GM12878 (cell line): ENCODE data around the gene OR10V1. TPM values are rescaled to one million over a fixed set of nuclear protein-coding genes. Genes with fewer than 3 reads are reported as not detected.

Experiments used
- ATAC-seq: fragments of 200-7000 bp; cut with Tn5 transposase; 3 replicates; pipeline ENCODE4 v1.9.1; 2020; ENCODE audit warnings: mild to moderate bottlenecking, moderate library complexity
- BruUV-seq: library from RNA; stranded (reverse); fragments of 400-500 nt; replicated peaks from 2 replicates; lab custom pipeline; 2021; lab: Mats Ljungman, UMichigan
- CTCF ChIA-PET: fragments of 300-600 bp; sonication (Branson Sonifier 250); formaldehyde crosslinking; extraction: SDS; loops from one replicate; lab custom pipeline; 2021; ENCODE audit warnings: inconsistent platforms; lab: Yijun Ruan, JAX
- POLR2A ChIA-PET: fragments of 350-600 bp; formaldehyde crosslinking; extraction: SDS; loops from one replicate; lab custom pipeline; 2021; ENCODE audit warnings: inconsistent platforms; lab: Charles Lee
- RAD21 ChIA-PET: fragments of 300-600 bp; sonication (Branson Sonifier 250); formaldehyde crosslinking; loops from one replicate; lab custom pipeline; 2023; ENCODE audit warnings: antibody characterized with exemption; ENCODE audit not compliant: unreplicated experiment; lab: Charles Lee
- SMC1A ChIA-PET: fragments of 300-600 bp; sonication (Branson Sonifier 250); formaldehyde crosslinking; loops from one replicate; lab custom pipeline; 2023; ENCODE audit not compliant: unreplicated experiment, uncharacterized antibody; lab: Charles Lee
- DNase-seq: peaks from one replicate; pipeline ENCODE4 v3.0.0-alpha.2; 2011; ENCODE audit warnings: low read depth, low spot score
- FAIRE-seq: peaks from 3 replicates; lab custom pipeline; 2011; peaks lifted over from hg19 to GRCh38; lab: Jason Lieb, UNC
- H2AFZ ChIP-seq: 2 replicates; pipeline ENCODE4 v1.6.0; 2011; ENCODE audit warnings: low read depth, low read length, control low read depth; ENCODE audit not compliant: control insufficient read depth
- H3K27ac ChIP-seq: 2 replicates; pipeline ENCODE4 v1.5.1; 2011; ENCODE audit warnings: control low read depth; ENCODE audit not compliant: control insufficient read depth, insufficient read depth
- H3K27me3 ChIP-seq, 2 experiments: replicated peaks in 1 of 2; 2 replicates each; pipeline versions ENCODE4 v1.6.0 to v1.6.1; 2011; ENCODE audit warnings: low read length in 1 of 2; ENCODE audit not compliant: control insufficient read depth in 2 of 2, insufficient read depth in 2 of 2
- H3K36me3 ChIP-seq, 2 experiments: 2 replicates each; pipeline ENCODE4 v1.5.1; 2011; ENCODE audit warnings: low read length in 1 of 2; ENCODE audit not compliant: control insufficient read depth in 2 of 2, insufficient read depth in 2 of 2
- H3K4me1 ChIP-seq: 2 replicates; pipeline ENCODE4 v1.6.1; 2011; ENCODE audit warnings: mild to moderate bottlenecking, low read length, moderate library complexity, mixed read lengths; ENCODE audit not compliant: control insufficient read depth, insufficient read depth
- H3K4me2 ChIP-seq: 2 replicates; pipeline ENCODE4 v1.6.0; 2011; ENCODE audit warnings: control low read depth; ENCODE audit not compliant: control insufficient read depth, insufficient read depth
- H3K4me3 ChIP-seq: fragments of 200-600 bp; sonication (generic); 2 replicates; pipeline ENCODE4 v1.5.1; 2016
- H3K79me2 ChIP-seq: 2 replicates; pipeline ENCODE4 v1.6.0; 2011; ENCODE audit warnings: low read length; ENCODE audit not compliant: control insufficient read depth, insufficient read depth
- H3K9ac ChIP-seq: 2 replicates; pipeline ENCODE4 v1.8.0; 2011; ENCODE audit warnings: low read length, control low read depth, mixed read lengths; ENCODE audit not compliant: control insufficient read depth, insufficient read depth
- H3K9me3 ChIP-seq: replicated peaks from 3 replicates; pipeline ENCODE4 v1.5.1; 2011; ENCODE audit warnings: mild to moderate bottlenecking, low read length; ENCODE audit not compliant: control insufficient read depth, insufficient read depth
- H4K20me1 ChIP-seq: 2 replicates; pipeline ENCODE4 v1.6.0; 2011; ENCODE audit not compliant: control insufficient read depth, insufficient read depth
- CBX5 ChIP-seq: sonication (generic); IDR thresholded peaks from 2 replicates; pipeline ENCODE4 v1.6.1; 2016; ENCODE audit warnings: low read depth, moderate library complexity, mild to moderate bottlenecking, inconsistent platforms
- CREM ChIP-seq: IDR thresholded peaks from 2 replicates; pipeline ENCODE4 v1.6.1; 2014; ENCODE audit warnings: antibody characterized with exemption, low read depth
- ETV6 ChIP-seq, 2 experiments: fragments of 450-650 bp in 1 of 2; IDR thresholded peaks in 1 of 2; conservative IDR thresholded peaks in 1 of 2; 2 replicates each; pipeline ENCODE4 v1.6.1; 2014; ENCODE audit warnings: antibody characterized with exemption in 1 of 2, borderline replicate concordance in 1 of 2, low read depth in 1 of 2, mild to moderate bottlenecking in 1 of 2, moderate library complexity in 1 of 2
- FOS ChIP-seq: IDR thresholded peaks from 3 replicates; pipeline ENCODE4 v1.6.1; 2011; ENCODE audit warnings: borderline replicate concordance; ENCODE audit not compliant: insufficient read length; ENCODE audit errors: extremely low read depth
- HDAC6 ChIP-seq: fragments of 200-600 bp; sonication (generic); IDR thresholded peaks from one replicate; pipeline ENCODE4 v1.8.0; 2017; ENCODE audit warnings: antibody characterized with exemption; ENCODE audit not compliant: unreplicated experiment
- JUND ChIP-seq: IDR thresholded peaks from 2 replicates; pipeline ENCODE4 v1.6.1; 2012; ENCODE audit warnings: low read depth, mild to moderate bottlenecking, low read length, improper control_type of control experiment, moderate library complexity
- KDM1A ChIP-seq: fragments of 200-600 bp; sonication (generic); IDR thresholded peaks from 2 replicates; pipeline ENCODE4 v1.6.1; 2016; ENCODE audit warnings: borderline replicate concordance
- MTA3 ChIP-seq: IDR thresholded peaks from 2 replicates; pipeline ENCODE4 v1.6.1; 2012; ENCODE audit warnings: low read length, inconsistent platforms, borderline replicate concordance
- SMAD5 ChIP-seq: IDR thresholded peaks from 2 replicates; pipeline ENCODE4 v1.6.1; 2016; ENCODE audit warnings: antibody characterized with exemption, low read depth
- TCF12 ChIP-seq: IDR thresholded peaks from 2 replicates; pipeline ENCODE4 v1.6.1; 2011; ENCODE audit warnings: low read depth, mild to moderate bottlenecking, low read length
- ZNF207 ChIP-seq: fragments of 450-650 bp; IDR thresholded peaks from 2 replicates; pipeline ENCODE4 v1.6.1; 2014; ENCODE audit warnings: antibody characterized with exemption, mild to moderate bottlenecking, borderline replicate concordance
- ZNF622 ChIP-seq: fragments of 450-650 bp; IDR thresholded peaks from 2 replicates; pipeline ENCODE4 v1.6.1; 2017; ENCODE audit warnings: mild to moderate bottlenecking, inconsistent platforms
- whole genome bisulfite sequencing: methylation state at CpG from one replicate; pipeline ENCODE4 v1.1.6; 2016; ENCODE audit warnings: low lambda C conversion rate; ENCODE audit not compliant: insufficient replicate concordance, insufficient coverage; ENCODE audit errors: missing lambda C conversion rate; 5-methylcytosine and 5-hydroxymethylcytosine counted together
- in situ Hi-C: fragments of 300-500 bp; cut with MboI; formaldehyde crosslinking; loops from 9 replicates; pipeline ENCODE4 v1.14.3; 2018; ENCODE audit warnings: mixed read lengths
- intact Hi-C: fragments of 100-400 bp; cut with micrococcal nuclease; formaldehyde crosslinking; loops from one replicate; pipeline ENCODE4 v1.14.2; 2022; ENCODE audit not compliant: unreplicated experiment
- polyA plus RNA-seq, 11 experiments: library from polyadenylated mRNA; depleted of rRNA in 4 of 11; unstranded in 6 of 11; stranded (reverse) in 5 of 11; fragments of >200 nt; fragmentation: Nextera tagmentation in 4 of 11; fragmentation: Illumina TruSeq in 1 of 11; extraction: Ambion mirVana in 4 of 11; extraction: Trizol in 1 of 11; gene quantifications; 1 replicate in 1 of 11; 2 replicates in 10 of 11; pipeline versions ENCODE4 v1.2.1 to v1.2.3, GENCODE V29; 2011 to 2016; ENCODE audit warnings: inconsistent platforms in 2 of 11, missing spikeins in 2 of 11, low read depth in 1 of 11
- total RNA-seq, 4 experiments: library from RNA; depleted of rRNA in 3 of 4; stranded (reverse); fragments of >200 nt in 3 of 4; fragmentation: Illumina TruSeq in 1 of 4; extraction: Trizol in 1 of 4; gene quantifications; 2 replicates each; pipeline versions ENCODE4 v1.2.1 to v1.2.3, GENCODE V29; 2013 to 2021
- TF ChIP-seq, protein P1 (sequence below): IDR thresholded peaks from 2 replicates; pipeline ENCODE4 v1.6.1; 2012; ENCODE audit warnings: low read length, inconsistent platforms
- TF ChIP-seq, protein P2 (sequence below): fragments of 450-650 bp; IDR thresholded peaks from 2 replicates; pipeline ENCODE4 v1.6.1; 2016; ENCODE audit warnings: mild to moderate bottlenecking

Gene OR10V1
- total and polyA plus RNA-seq, 10 of the 15 experiments (the other 5 are each of a cell fraction or from before 2014, with no cell fraction given) = not detected

DNA sequence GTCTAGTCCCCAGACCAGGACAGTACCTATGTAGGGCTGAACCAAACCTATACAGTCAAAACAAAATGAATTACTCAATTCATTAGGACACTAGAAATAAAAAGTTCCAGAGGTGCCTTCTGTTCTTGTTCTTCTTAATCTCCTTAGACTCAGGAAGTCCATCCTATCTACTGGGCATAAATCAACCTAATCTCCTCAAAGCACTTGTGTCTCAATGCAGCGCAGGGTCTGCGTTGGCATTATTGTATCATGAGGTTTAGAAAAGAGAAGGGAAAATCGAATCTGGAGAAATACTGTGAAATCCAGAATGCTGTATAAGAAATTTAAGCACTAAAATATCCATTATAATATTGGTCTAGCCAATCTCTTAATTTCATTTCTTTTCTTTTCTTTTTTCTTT, 2.4 kb upstream of the OR10V1 start:
- Histone ChIP-seq H2AFZ (no peak overlapping the region), H3K9ac (no peak overlapping the region), H3K27ac (no peak overlapping the region), H3K4me2 (no peak overlapping the region), H3K4me1 (no peaks in the 10 kb centered on the region), H3K4me3 (no peak overlapping the region), H3K79me2 (no peaks in the 10 kb centered on the region), H4K20me1 (no peaks in the 10 kb centered on the region), H3K36me3 (no peaks in the 10 kb centered on the region), H3K27me3 (no peaks in the 10 kb centered on the region; a peak in 1 of 4 replicates), H3K9me3 (no peaks in the 10 kb centered on the region)
- ChIA-PET POLR2A (no interaction called here), SMC1A (no interaction called here), CTCF (no interaction called here), RAD21 (no interaction called here)
- FAIRE-seq = no peak
- 10% methylated on average over 3 of the region's 3 CpGs for WGBS
- intact Hi-C loops = no loop called here
- no TSS peak for BruUV-seq
- ATAC-seq = no peak
- in situ Hi-C loops = no loop called here
- DNase-seq = no peak
- TF ChIP-seq, protein P1, sequence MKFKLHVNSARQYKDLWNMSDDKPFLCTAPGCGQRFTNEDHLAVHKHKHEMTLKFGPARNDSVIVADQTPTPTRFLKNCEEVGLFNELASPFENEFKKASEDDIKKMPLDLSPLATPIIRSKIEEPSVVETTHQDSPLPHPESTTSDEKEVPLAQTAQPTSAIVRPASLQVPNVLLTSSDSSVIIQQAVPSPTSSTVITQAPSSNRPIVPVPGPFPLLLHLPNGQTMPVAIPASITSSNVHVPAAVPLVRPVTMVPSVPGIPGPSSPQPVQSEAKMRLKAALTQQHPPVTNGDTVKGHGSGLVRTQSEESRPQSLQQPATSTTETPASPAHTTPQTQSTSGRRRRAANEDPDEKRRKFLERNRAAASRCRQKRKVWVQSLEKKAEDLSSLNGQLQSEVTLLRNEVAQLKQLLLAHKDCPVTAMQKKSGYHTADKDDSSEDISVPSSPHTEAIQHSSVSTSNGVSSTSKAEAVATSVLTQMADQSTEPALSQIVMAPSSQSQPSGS = no peak
- no peak for TF ChIP-seq SMAD5
- no peak for TF ChIP-seq ZNF207
- no peak for TF ChIP-seq CBX5
- TF ChIP-seq MTA3 = no peak
- no peak for TF ChIP-seq ZNF622
- TF ChIP-seq JUND = no peak
- no peak for TF ChIP-seq ETV6 (conservative IDR thresholded peaks at IDR 0.05 in 1 of 2, IDR thresholded peaks at IDR 0.05 in 1 of 2; ENCODE audit: borderline replicate concordance in 1 of 2, low read depth in 1 of 2)
- no peak for TF ChIP-seq KDM1A
- no peak for TF ChIP-seq CREM
- TF ChIP-seq FOS = no peak
- no peak for TF ChIP-seq TCF12
- TF ChIP-seq, protein P2, sequence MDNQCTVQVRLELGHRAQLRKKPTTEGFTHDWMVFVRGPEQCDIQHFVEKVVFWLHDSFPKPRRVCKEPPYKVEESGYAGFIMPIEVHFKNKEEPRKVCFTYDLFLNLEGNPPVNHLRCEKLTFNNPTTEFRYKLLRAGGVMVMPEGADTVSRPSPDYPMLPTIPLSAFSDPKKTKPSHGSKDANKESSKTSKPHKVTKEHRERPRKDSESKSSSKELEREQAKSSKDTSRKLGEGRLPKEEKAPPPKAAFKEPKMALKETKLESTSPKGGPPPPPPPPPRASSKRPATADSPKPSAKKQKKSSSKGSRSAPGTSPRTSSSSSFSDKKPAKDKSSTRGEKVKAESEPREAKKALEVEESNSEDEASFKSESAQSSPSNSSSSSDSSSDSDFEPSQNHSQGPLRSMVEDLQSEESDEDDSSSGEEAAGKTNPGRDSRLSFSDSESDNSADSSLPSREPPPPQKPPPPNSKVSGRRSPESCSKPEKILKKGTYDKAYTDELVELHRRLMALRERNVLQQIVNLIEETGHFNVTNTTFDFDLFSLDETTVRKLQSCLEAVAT = no peak
- no peak for TF ChIP-seq HDAC6
- TF ChIP-seq, all 136 proteins: peak for 0
